HG02884 (cell line): ENCODE measurements around the gene CDX2.

Source experiments
- ATAC-seq: cut with Tn5 transposase; IDR thresholded peaks from one replicate; pipeline ENCODE4 v1.9.1; 2021; ENCODE audit warnings: mild to moderate bottlenecking, moderate library complexity; ENCODE audit not compliant: unreplicated experiment

CDX2 gene

GRCh38 chr13:27979001-27979643 lies 10.0 kb upstream of the CDX2 start:
- no peak for ATAC-seq

- no peak for ATAC-seq
Measured at GRCh38 chr13:27978301-27978968, 9.3 kb upstream of the CDX2 start.

GRCh38 chr13:27977476-27978300 lies 8.6 kb upstream of the CDX2 start:
- ATAC-seq: no peak

- no peak for ATAC-seq
Measured at GRCh38 chr13:27976362-27977091, 7.4 kb upstream of the CDX2 start.

GRCh38 chr13:27975564-27976361 lies 6.6 kb upstream of the CDX2 start:
- ATAC-seq: no peak

GRCh38 chr13:27973961-27974662 lies 5.0 kb upstream of the CDX2 start:
- no peak for ATAC-seq

- ATAC-seq: no peak
Measured at GRCh38 chr13:27973291-27973690, 4.2 kb upstream of the CDX2 start.

- no peak for ATAC-seq
Measured at GRCh38 chr13:27972478-27972820, 3.3 kb upstream of the CDX2 start.

GRCh38 chr13:27971776-27972477 lies 2.8 kb upstream of the CDX2 start:
- ATAC-seq: no peak

GRCh38 chr13:27971236-27971645 lies 2.1 kb upstream of the CDX2 start:
- ATAC-seq: no peak

GRCh38 chr13:27970382-27971235 lies 1.5 kb upstream of the CDX2 start:
- no peak for ATAC-seq

GRCh38 chr13:27969866-27970229 lies 733 bp upstream of the CDX2 start:
- no peak for ATAC-seq

GRCh38 chr13:27968316-27969081 lies 616 bp downstream of the CDX2 start:
- no peak for ATAC-seq

- ATAC-seq: no peak
Measured at GRCh38 chr13:27967736-27968315, 1.3 kb downstream of the CDX2 start.

GRCh38 chr13:27967203-27967735 lies 1.8 kb downstream of the CDX2 start:
- ATAC-seq: no peak

- no peak for ATAC-seq
Measured at GRCh38 chr13:27966641-27967202, 2.4 kb downstream of the CDX2 start.
